CD14-positive monocyte (primary cell): Measurements from ENCODE around the gene IGFL1. TPM values are rescaled to one million over a fixed set of nuclear protein-coding genes. Genes with fewer than 3 reads are reported as not detected.
A peak's percentile ranks its signal among the peaks of the same experiment; 100 is the strongest.

Source experiments
- DNase-seq, 3 donors: peaks; one replicate each; pipeline ENCODE4 v3.0.0-alpha.2; 2011 to 2022
- H2AFZ ChIP-seq: 2 replicates; pipeline ENCODE4 v1.6.0; 2012; ENCODE audit warnings: mild to moderate bottlenecking, low read depth, low read length, inconsistent platforms; ENCODE audit not compliant: insufficient read depth, poor library complexity, severe bottlenecking
- H3K27ac ChIP-seq, 2 donors: 1 replicate in 1 of 2; 2 replicates in 1 of 2; pipeline ENCODE4 v1.5.1; 2012 to 2013; ENCODE audit warnings: low read length in 2 of 2, control low read depth in 1 of 2, inconsistent platforms in 1 of 2, low read depth in 1 of 2, mild to moderate bottlenecking in 1 of 2
- H3K27me3 ChIP-seq, 2 donors: one replicate each; pipeline versions ENCODE4 v1.6.0 to v1.6.1; 2011 to 2013; ENCODE audit warnings: low read length in 2 of 2; ENCODE audit not compliant: control insufficient read depth in 2 of 2, insufficient read depth in 2 of 2
- H3K36me3 ChIP-seq, 2 donors: replicated peaks in 1 of 2; 1 replicate in 1 of 2; 2 replicates in 1 of 2; pipeline versions ENCODE4 v1.5.1 to v1.6.1; 2012 to 2013; ENCODE audit warnings: low read length in 2 of 2, control low read depth in 1 of 2, inconsistent platforms in 1 of 2, mild to moderate bottlenecking in 1 of 2; ENCODE audit not compliant: insufficient read depth in 2 of 2, control insufficient read depth in 1 of 2
- H3K4me1 ChIP-seq, 2 donors: 1 replicate in 1 of 2; 2 replicates in 1 of 2; pipeline versions ENCODE4 v1.5.1 to v1.6.1; 2012 to 2013; ENCODE audit warnings: low read length in 2 of 2, control low read depth in 1 of 2, inconsistent platforms in 1 of 2, mild to moderate bottlenecking in 1 of 2, moderate library complexity in 1 of 2; ENCODE audit not compliant: insufficient read depth in 2 of 2, control insufficient read depth in 1 of 2
- H3K4me2 ChIP-seq: replicated peaks from 2 replicates; pipeline ENCODE3; 2012; ENCODE audit warnings: low read length, moderate library complexity, mild to moderate bottlenecking; ENCODE audit not compliant: poor library complexity, severe bottlenecking; ENCODE audit errors: extremely low read depth
- H3K4me3 ChIP-seq, 3 experiments: fragments of 200-600 bp in 1 of 3; sonication (generic) in 1 of 3; replicated peaks in 1 of 3; 1 replicate in 2 of 3; 2 replicates in 1 of 3; pipeline ENCODE4 v1.5.1; 2011 to 2013; ENCODE audit warnings: low read length in 3 of 3, mild to moderate bottlenecking in 3 of 3, control low read depth in 2 of 3, low read depth in 2 of 3, inconsistent platforms in 1 of 3, moderate library complexity in 1 of 3
- H3K79me2 ChIP-seq: 2 replicates; pipeline ENCODE4 v1.6.0; 2012; ENCODE audit warnings: mild to moderate bottlenecking, control low read depth, inconsistent platforms, low read length, moderate library complexity; ENCODE audit not compliant: insufficient read depth
- H3K9ac ChIP-seq: 2 replicates; pipeline ENCODE4 v1.6.0; 2017; ENCODE audit warnings: low read length, mild to moderate bottlenecking; ENCODE audit not compliant: insufficient read depth, poor library complexity, severe bottlenecking
- H3K9me3 ChIP-seq, 2 donors: replicated peaks in 1 of 2; 1 replicate in 1 of 2; 2 replicates in 1 of 2; pipeline versions ENCODE4 v1.5.1 to v1.6.1; 2012 to 2013; ENCODE audit warnings: low read length in 2 of 2, control low read depth in 1 of 2; ENCODE audit not compliant: control insufficient read depth in 1 of 2, insufficient read depth in 1 of 2
- H4K20me1 ChIP-seq: 2 replicates; pipeline ENCODE4 v1.6.0; 2012; ENCODE audit warnings: mild to moderate bottlenecking, low read length, control low read depth, moderate library complexity; ENCODE audit not compliant: insufficient read depth
- H3K27ac Mint-ChIP-seq, 7 donors: one replicate each; pipeline ENCODE4 v1.8.0; 2020; ENCODE audit warnings: mild to moderate bottlenecking in 7 of 7, mixed read lengths in 7 of 7, moderate library complexity in 6 of 7, inconsistent platforms in 2 of 7
- H3K27me3 Mint-ChIP-seq, 3 donors: one replicate each; pipeline ENCODE4 v1.8.0; 2021 to 2022; ENCODE audit warnings: low read depth in 3 of 3, mild to moderate bottlenecking in 3 of 3, mixed read lengths in 3 of 3, moderate library complexity in 3 of 3, inconsistent platforms in 1 of 3
- H3K36me3 Mint-ChIP-seq, 2 donors: one replicate each; pipeline ENCODE4 v1.8.0; 2020; ENCODE audit warnings: mixed read lengths in 2 of 2, inconsistent platforms in 1 of 2, mild to moderate bottlenecking in 1 of 2
- H3K4me1 Mint-ChIP-seq: one replicate; pipeline ENCODE4 v1.8.0; 2020; ENCODE audit warnings: mild to moderate bottlenecking, mixed read lengths
- H3K4me3 Mint-ChIP-seq, 2 donors: one replicate each; pipeline ENCODE4 v1.8.0; 2020; ENCODE audit warnings: mild to moderate bottlenecking in 2 of 2, mixed read lengths in 2 of 2, moderate library complexity in 1 of 2
- H3K9me3 Mint-ChIP-seq, 7 donors: one replicate each; pipeline ENCODE4 v1.8.0; 2020 to 2022; ENCODE audit warnings: mixed read lengths in 7 of 7, mild to moderate bottlenecking in 6 of 7, moderate library complexity in 6 of 7, inconsistent platforms in 2 of 7
- CTCF ChIP-seq: fragments of 200-600 bp; IDR thresholded peaks from one replicate; pipeline ENCODE4 v1.8.0; 2022; ENCODE audit warnings: antibody characterized with exemption, mild to moderate bottlenecking
- WGBS: methylation state at CpG from one replicate; pipeline ENCODE4 v1.1.5; 2013; ENCODE audit warnings: missing lambda C conversion rate; ENCODE audit not compliant: insufficient coverage; 5-methylcytosine and 5-hydroxymethylcytosine counted together
- intact Hi-C, 2 donors: fragments of 100-400 bp; cut with micrococcal nuclease; formaldehyde crosslinking; loops; one replicate each; pipeline versions ENCODE4 v1.15.0 to v1.15.1; 2023
- polyA plus RNA-seq, 3 donors: library from polyadenylated mRNA; depleted of rRNA in 1 of 3; unstranded in 2 of 3; stranded (reverse) in 1 of 3; fragments of 300-500 nt in 2 of 3; fragments of >200 nt in 1 of 3; fragmentation: Illumina TruSeq in 2 of 3; gene quantifications; 1 replicate in 2 of 3; 2 replicates in 1 of 3; pipeline ENCODE4 v1.2.3, GENCODE V29; 2012 to 2021

The IGFL1 gene
- polyA plus RNA-seq, 3 donors = not detected

- H3K9me3 Mint-ChIP-seq = no peaks in the 10 kb centered on the region
- no peak overlapping the region for H3K4me3 ChIP-seq
- no peaks in the 10 kb centered on the region for H3K36me3 Mint-ChIP-seq
- DNase-seq = no peak
- no peaks in the 10 kb centered on the region for H3K36me3 ChIP-seq
- peaks cover 25% of the 10 kb centered on the region for H3K4me1 Mint-ChIP-seq
- peaks cover 18 to 23% of the 10 kb centered on the region in 2 donors for H3K4me1 ChIP-seq
- peak overlapping the region in 1 of 2 donors; percentile 22 for H3K4me3 Mint-ChIP-seq
- intact Hi-C loops = no loop called here
- peaks cover 0 to 5% of the 10 kb centered on the region in 2 donors for H3K27me3 ChIP-seq
- no peaks in the 10 kb centered on the region for H3K9me3 ChIP-seq
- no peak for TF ChIP-seq CTCF
- WGBS = no CpG with 5 or more reads among the region's 3 CpGs
- no peak overlapping the region for H2AFZ ChIP-seq
- H4K20me1 ChIP-seq = no peaks in the 10 kb centered on the region
- no peaks in the 10 kb centered on the region for H3K79me2 ChIP-seq
- no peak overlapping the region for H3K27ac ChIP-seq
- H3K27ac Mint-ChIP-seq = no peak overlapping the region
- H3K27me3 Mint-ChIP-seq = peaks cover 15 to 29% (median 18%) of the 10 kb centered on the region in 3 donors
- no peak overlapping the region for H3K9ac ChIP-seq
- H3K4me2 ChIP-seq = peak overlapping the region; percentile 13
Measured at GRCh38 chr19:46209051-46209450, 20.5 kb upstream of the IGFL1 start.

DNA sequence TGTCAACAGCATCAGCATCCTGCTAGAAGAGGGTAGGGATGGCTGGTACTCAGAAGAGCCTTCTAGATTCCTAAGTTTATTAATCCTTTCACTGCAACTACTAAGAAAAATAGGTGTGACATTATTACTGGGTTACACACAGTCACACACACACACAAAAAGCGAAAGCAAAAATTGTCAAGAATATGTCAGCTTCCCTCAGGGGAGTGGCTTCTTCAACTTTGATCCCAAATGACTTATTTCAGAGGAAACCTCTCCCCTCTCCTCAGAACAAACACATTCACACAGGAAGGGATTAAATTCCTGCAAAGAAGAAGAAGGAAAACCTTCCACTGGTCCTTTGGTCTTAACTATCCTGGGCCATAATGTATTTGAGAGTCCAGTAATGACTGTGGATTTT lies 20.1 kb upstream of the IGFL1 start:
- H3K4me2 ChIP-seq = peak overlapping the region; percentile 13
- H3K9me3 ChIP-seq = no peaks in the 10 kb centered on the region
- H3K36me3 Mint-ChIP-seq = no peaks in the 10 kb centered on the region
- DNase-seq = no peak
- no peak for TF ChIP-seq CTCF
- peaks cover 0 to 5% of the 10 kb centered on the region in 2 donors for H3K27me3 ChIP-seq
- WGBS = no CpG with 5 or more reads among the region's 1 CpG
- no peaks in the 10 kb centered on the region for H3K79me2 ChIP-seq
- no peaks in the 10 kb centered on the region for H4K20me1 ChIP-seq
- peaks cover 18 to 23% of the 10 kb centered on the region in 2 donors for H3K4me1 ChIP-seq
- peak overlapping the region in 1 of 3 experiments; percentile 4 for H3K4me3 ChIP-seq
- intact Hi-C loops = no loop called here
- peaks cover 25% of the 10 kb centered on the region for H3K4me1 Mint-ChIP-seq
- H3K9ac ChIP-seq = no peak overlapping the region
- H3K4me3 Mint-ChIP-seq = peak overlapping the region in 1 of 2 donors; percentile 22
- H3K9me3 Mint-ChIP-seq = no peaks in the 10 kb centered on the region
- H3K27ac ChIP-seq = no peak overlapping the region
- H3K27ac Mint-ChIP-seq = peak overlapping the region in 2 of 7 donors; percentile 41 to 47
- H3K36me3 ChIP-seq = no peaks in the 10 kb centered on the region
- no peak overlapping the region for H2AFZ ChIP-seq
- peaks cover 13 to 28% (median 19%) of the 10 kb centered on the region in 3 donors for H3K27me3 Mint-ChIP-seq
